HL-60 (cell line): ENCODE data around the gene ACYP2.

Experiments used
- DNase-seq, 2 experiments: peaks; one replicate each; pipeline ENCODE4 v3.0.0-alpha.2; 2010 to 2020; ENCODE audit warnings: low read depth in 1 of 2, low spot score in 1 of 2
- H3K27ac ChIP-seq: fragments of 250-450 bp; sonication (Bioruptor Pico); replicated peaks from 2 replicates; pipeline ENCODE4 v1.5.1; 2020; ENCODE audit warnings: mild to moderate bottlenecking, moderate library complexity
- H3K27me3 ChIP-seq: fragments of 250-450 bp; sonication (Bioruptor Pico); 2 replicates; pipeline ENCODE4 v1.5.1; 2021; ENCODE audit warnings: mild to moderate bottlenecking, moderate library complexity; ENCODE audit not compliant: insufficient read depth, poor library complexity, severe bottlenecking
- H3K4me3 ChIP-seq: replicated peaks from 2 replicates; pipeline ENCODE4 v1.5.1; 2011; ENCODE audit warnings: mild to moderate bottlenecking, control low read depth, low read length; ENCODE audit not compliant: insufficient read depth
- CTCF ChIP-seq: IDR thresholded peaks from one replicate; pipeline ENCODE4 v1.5.1; 2011; ENCODE audit warnings: low read length, control low read depth, inconsistent platforms; ENCODE audit not compliant: insufficient read depth
- GABPA ChIP-seq: IDR thresholded peaks from 2 replicates; pipeline ENCODE4 v1.6.1; 2012; ENCODE audit warnings: low read depth
- POLR2AphosphoS5 ChIP-seq: IDR thresholded peaks from 2 replicates; pipeline ENCODE4 v1.6.1; 2012; ENCODE audit warnings: low read depth
- REST ChIP-seq: IDR thresholded peaks from 2 replicates; pipeline ENCODE4 v1.6.1; 2012; ENCODE audit warnings: low read depth; ENCODE audit not compliant: insufficient replicate concordance
- SPI1 ChIP-seq: IDR thresholded peaks from 2 replicates; pipeline ENCODE4 v1.6.1; 2012; ENCODE audit warnings: low read depth, mild to moderate bottlenecking, borderline replicate concordance

Gene ACYP2

GRCh38 chr2:54284826-54285225 lies 169.4 kb downstream of the ACYP2 start:
- no peak for TF ChIP-seq GABPA
- TF ChIP-seq CTCF: no peak
- TF ChIP-seq REST: no peak
- no peak for TF ChIP-seq SPI1
- TF ChIP-seq POLR2AphosphoS5: no peak
- DNase-seq: no peak
- H3K27ac ChIP-seq: no peak overlapping the region

DNA sequence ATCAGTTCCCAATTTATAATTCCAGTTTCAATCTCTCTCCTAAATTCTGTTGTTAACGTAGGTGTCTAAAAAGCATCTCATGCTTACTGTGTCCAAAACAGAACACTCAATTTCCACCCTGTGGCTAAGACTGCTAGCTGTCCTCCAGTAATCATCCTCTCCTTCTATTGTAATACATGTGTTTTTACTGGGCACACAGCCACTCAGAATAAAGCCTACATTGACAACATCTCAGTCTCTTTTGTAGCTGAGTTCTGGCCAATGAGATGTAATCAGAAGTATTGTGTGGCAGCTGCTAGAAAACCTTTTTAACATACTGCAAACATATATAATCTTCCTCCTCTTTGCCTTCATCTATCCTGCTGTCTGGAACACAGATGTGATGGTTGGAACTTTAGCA lies 170.0 kb downstream of the ACYP2 start:
- H3K27me3 ChIP-seq: no peaks in the 10 kb centered on the region
- TF ChIP-seq SPI1 (no peak), REST (no peak), GABPA (no peak), CTCF (no peak), POLR2AphosphoS5 (no peak)
- no peak overlapping the region for H3K4me3 ChIP-seq
- no peak overlapping the region for H3K27ac ChIP-seq
- DNase-seq: no peak

More at GRCh38 chr2:54284826-54285225, 169.4 kb downstream of the ACYP2 start:
- no peaks in the 10 kb centered on the region for H3K27me3 ChIP-seq
- no peak overlapping the region for H3K4me3 ChIP-seq

- Histone ChIP-seq H3K27ac (no peak overlapping the region), H3K4me3 (no peak overlapping the region), H3K27me3 (no peaks in the 10 kb centered on the region)
- no peak for DNase-seq
- TF ChIP-seq POLR2AphosphoS5 (no peak), REST (no peak), SPI1 (no peak), CTCF (no peak), GABPA (no peak)
Observed at GRCh38 chr2:54287532-54287931, 172.1 kb downstream of the ACYP2 start.
